Measurements from ENCODE around the gene DPRX.

DNA sequence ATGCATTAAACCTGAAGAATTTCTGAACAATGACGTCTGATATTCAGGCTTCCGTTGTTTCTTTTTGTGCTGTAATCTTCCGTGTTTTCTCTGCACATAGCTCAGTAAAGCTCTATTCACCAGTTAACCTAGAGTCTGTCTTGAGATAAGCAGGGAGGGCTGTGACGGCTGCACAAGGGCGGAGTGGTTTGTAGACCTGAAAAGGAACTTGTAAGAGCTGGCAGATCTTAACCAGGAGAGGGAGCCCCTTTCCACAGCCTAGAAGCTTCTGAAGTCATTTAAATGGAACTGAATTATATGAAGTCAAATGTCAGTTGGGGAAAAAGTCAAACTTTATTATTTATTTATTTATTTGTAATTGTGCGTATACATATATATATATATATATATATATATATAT lies 27.5 kb downstream of the DPRX start:
- TF ChIP-seq EZH2phosphoT487 (IDR thresholded peaks at IDR 0.05; ENCODE audit: low read depth), result no peak
- TF ChIP-seq, protein P1, sequence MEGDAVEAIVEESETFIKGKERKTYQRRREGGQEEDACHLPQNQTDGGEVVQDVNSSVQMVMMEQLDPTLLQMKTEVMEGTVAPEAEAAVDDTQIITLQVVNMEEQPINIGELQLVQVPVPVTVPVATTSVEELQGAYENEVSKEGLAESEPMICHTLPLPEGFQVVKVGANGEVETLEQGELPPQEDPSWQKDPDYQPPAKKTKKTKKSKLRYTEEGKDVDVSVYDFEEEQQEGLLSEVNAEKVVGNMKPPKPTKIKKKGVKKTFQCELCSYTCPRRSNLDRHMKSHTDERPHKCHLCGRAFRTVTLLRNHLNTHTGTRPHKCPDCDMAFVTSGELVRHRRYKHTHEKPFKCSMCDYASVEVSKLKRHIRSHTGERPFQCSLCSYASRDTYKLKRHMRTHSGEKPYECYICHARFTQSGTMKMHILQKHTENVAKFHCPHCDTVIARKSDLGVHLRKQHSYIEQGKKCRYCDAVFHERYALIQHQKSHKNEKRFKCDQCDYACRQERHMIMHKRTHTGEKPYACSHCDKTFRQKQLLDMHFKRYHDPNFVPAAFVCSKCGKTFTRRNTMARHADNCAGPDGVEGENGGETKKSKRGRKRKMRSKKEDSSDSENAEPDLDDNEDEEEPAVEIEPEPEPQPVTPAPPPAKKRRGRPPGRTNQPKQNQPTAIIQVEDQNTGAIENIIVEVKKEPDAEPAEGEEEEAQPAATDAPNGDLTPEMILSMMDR (IDR thresholded peaks at IDR 0.05; ENCODE audit: low read depth, low read length), result no peak
